HG02870 (cell line): ENCODE results near the gene ACR.

Source experiments
- ATAC-seq: cut with Tn5 transposase; IDR thresholded peaks from one replicate; pipeline ENCODE4 v1.9.1; 2021; ENCODE audit warnings: mild to moderate bottlenecking, moderate library complexity; ENCODE audit not compliant: unreplicated experiment

Gene ACR

GRCh38 chr22:50716290-50717024 lies 21.5 kb upstream of the ACR start:
- no peak for ATAC-seq

- ATAC-seq, result no peak
These were observed 20.2 kb upstream of the ACR start for GRCh38 chr22:50717709-50718351.

GRCh38 chr22:50718352-50718709 lies 19.7 kb upstream of the ACR start:
- ATAC-seq, result no peak

- no peak for ATAC-seq
These were observed 18.1 kb upstream of the ACR start for GRCh38 chr22:50719814-50720300.

- ATAC-seq, result no peak
These were observed 17.4 kb upstream of the ACR start for GRCh38 chr22:50720301-50721256.

- ATAC-seq, result no peak
These were observed 16.7 kb upstream of the ACR start for GRCh38 chr22:50721257-50721844.

GRCh38 chr22:50722048-50722701 lies 15.8 kb upstream of the ACR start:
- ATAC-seq, result no peak

GRCh38 chr22:50722716-50723428 lies 15.1 kb upstream of the ACR start:
- ATAC-seq, result no peak

GRCh38 chr22:50723991-50724390 lies 14.0 kb upstream of the ACR start:
- no peak for ATAC-seq

GRCh38 chr22:50724616-50725015 lies 13.4 kb upstream of the ACR start:
- ATAC-seq, result no peak

- ATAC-seq, result no peak
These were observed 12.4 kb upstream of the ACR start for GRCh38 chr22:50725597-50725996.

GRCh38 chr22:50726643-50727340 lies 11.2 kb upstream of the ACR start:
- ATAC-seq, result no peak

- ATAC-seq, result no peak
These were observed 10.1 kb upstream of the ACR start for GRCh38 chr22:50727678-50728522.

GRCh38 chr22:50728523-50728931 lies 9.5 kb upstream of the ACR start:
- no peak for ATAC-seq

GRCh38 chr22:50729391-50730012 lies 8.5 kb upstream of the ACR start:
- no peak for ATAC-seq

- no peak for ATAC-seq
These were observed 7.8 kb upstream of the ACR start for GRCh38 chr22:50730013-50730891.
